ENCODE data around the gene KAZN. TPM values are rescaled to one million over a fixed set of nuclear protein-coding genes. Genes with fewer than 3 reads are reported as not detected.

KAZN gene
- total and polyA plus RNA-seq, 3 donors from 2014 or later, result 12.1 to 14.6 (median 13.8) TPM

DNA sequence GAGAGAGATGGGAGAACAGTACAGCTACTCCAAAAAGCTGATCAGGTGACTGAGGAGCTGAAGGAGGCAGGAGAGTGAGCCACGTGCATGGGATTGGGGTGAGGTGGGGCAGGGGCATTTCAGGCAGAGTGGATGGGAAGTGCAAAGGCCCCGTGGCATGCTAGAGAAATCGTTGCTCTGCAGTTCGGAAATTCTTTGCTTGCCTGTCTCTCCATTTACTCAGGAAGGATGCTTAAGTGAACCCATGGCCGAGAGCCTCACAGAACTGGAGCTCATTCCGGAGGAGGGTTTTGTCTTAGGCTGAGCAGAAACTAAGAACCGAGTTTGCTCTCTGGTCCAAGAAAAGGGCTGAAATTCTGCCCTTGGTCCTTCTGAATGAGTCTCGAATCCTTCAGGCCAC, 415.3 kb downstream of the KAZN start:
- Histone ChIP-seq H3K4me1 (peaks cover 2% of the 10 kb centered on the region), H3K27me3 (no peaks in the 10 kb centered on the region), H3K4me3 (no peak overlapping the region), H3K9me3 (no peaks in the 10 kb centered on the region), H3K36me3 (ENCODE audit: low read depth, missing control alignments) (no peaks in the 10 kb centered on the region), H3K27ac (no peak overlapping the region)
- TF ChIP-seq POLR2A (IDR thresholded peaks at IDR 0.05), result no peak
- TF ChIP-seq, protein P1, sequence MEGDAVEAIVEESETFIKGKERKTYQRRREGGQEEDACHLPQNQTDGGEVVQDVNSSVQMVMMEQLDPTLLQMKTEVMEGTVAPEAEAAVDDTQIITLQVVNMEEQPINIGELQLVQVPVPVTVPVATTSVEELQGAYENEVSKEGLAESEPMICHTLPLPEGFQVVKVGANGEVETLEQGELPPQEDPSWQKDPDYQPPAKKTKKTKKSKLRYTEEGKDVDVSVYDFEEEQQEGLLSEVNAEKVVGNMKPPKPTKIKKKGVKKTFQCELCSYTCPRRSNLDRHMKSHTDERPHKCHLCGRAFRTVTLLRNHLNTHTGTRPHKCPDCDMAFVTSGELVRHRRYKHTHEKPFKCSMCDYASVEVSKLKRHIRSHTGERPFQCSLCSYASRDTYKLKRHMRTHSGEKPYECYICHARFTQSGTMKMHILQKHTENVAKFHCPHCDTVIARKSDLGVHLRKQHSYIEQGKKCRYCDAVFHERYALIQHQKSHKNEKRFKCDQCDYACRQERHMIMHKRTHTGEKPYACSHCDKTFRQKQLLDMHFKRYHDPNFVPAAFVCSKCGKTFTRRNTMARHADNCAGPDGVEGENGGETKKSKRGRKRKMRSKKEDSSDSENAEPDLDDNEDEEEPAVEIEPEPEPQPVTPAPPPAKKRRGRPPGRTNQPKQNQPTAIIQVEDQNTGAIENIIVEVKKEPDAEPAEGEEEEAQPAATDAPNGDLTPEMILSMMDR (IDR thresholded peaks at IDR 0.05), result no peak
- intact Hi-C loops (cut with DNase I; ENCODE audit: low total_unique reads), result no loop called here
- DNase-seq, result no peak
- WGBS, 2 donors, result 85 to 92% methylated on average over 8 of the region's 8 CpGs

DNA sequence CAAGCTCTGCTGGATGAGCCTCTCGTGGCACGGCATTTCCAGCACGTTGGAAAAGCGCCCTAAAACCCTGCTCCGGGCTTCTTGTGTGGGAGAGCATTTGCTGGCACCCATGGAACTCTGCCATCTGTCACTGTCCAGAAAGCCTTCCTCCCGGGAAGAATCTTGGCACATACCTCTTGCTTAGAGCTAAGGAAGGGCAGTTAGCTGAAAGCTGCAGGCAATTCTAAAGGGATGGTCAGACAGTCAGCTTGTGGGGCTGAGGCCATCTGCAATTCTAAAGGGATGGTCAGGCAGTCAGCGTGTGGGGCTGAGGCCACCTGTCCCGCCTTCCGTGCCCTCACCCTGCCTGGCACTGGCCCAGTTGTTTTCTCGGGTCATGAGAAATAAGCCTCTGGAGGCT, 416.0 kb downstream of the KAZN start:
- DNase-seq, result peak; percentile 40
- Histone ChIP-seq H3K9me3 (no peaks in the 10 kb centered on the region), H3K36me3 (ENCODE audit: low read depth, missing control alignments) (no peaks in the 10 kb centered on the region), H3K27me3 (no peaks in the 10 kb centered on the region), H3K4me3 (no peak overlapping the region), H3K4me1 (no peaks in the 10 kb centered on the region), H3K27ac (no peak overlapping the region)
- 49 to 71% methylated on average over 10 of the region's 10 CpGs for WGBS, 2 donors
- TF ChIP-seq POLR2A (IDR thresholded peaks at IDR 0.05), result no peak
- TF ChIP-seq, protein P1 (IDR thresholded peaks at IDR 0.05), result no peak
- intact Hi-C loops (cut with DNase I; ENCODE audit: low total_unique reads), result no loop called here

DNA sequence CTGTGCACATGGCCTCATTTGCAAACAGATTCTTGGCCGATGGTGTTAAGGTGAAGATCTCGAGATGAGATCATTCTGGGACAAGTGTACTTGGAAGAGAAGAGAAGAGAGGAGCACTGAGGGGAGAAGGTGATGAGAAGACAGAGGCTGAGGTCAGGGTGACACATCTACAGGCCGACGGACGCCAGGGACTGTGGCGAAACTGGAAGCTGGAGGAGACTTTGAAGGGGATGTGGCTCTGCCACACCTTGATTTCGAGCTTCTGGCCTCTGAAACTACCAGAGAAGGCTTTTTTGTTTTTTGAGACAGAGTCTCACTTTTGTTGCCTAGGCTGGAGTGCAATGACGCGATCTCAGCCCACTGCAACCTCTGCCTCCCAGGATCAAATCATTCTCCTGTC, 417.5 kb downstream of the KAZN start:
- intact Hi-C loops (cut with DNase I; ENCODE audit: low total_unique reads), result no loop called here
- no peak for DNase-seq
- H3K36me3 ChIP-seq (ENCODE audit: low read depth, missing control alignments), result no peaks in the 10 kb centered on the region
- TF ChIP-seq, protein P1 (IDR thresholded peaks at IDR 0.05), result no peak
- TF ChIP-seq POLR2A (IDR thresholded peaks at IDR 0.05), result no peak
- H3K27ac ChIP-seq, result no peak overlapping the region
- H3K4me1 ChIP-seq, result no peaks in the 10 kb centered on the region
- no peak overlapping the region for H3K4me3 ChIP-seq
- H3K27me3 ChIP-seq, result no peaks in the 10 kb centered on the region
- no peaks in the 10 kb centered on the region for H3K9me3 ChIP-seq
- WGBS, 2 donors, result 89 to 91% methylated on average over 9 of the region's 9 CpGs

DNA sequence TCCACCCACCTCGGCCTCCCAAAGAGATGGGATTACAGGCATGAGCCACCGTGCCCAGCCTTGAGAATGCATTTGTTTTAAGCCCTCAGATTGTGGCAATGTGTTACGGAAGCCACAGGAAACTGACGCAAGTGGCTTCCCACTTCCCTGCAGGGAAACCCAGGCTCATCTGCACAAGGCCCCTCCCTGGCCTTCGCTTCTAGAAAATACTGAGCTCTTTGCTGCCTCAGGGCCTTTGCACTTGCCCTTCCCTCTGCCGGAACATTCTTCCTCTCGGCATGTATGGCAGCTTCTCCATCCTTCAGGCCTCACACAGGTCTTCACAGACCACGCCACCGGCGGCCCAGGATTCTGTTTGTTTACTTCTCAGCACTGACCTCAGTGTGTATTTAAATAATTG, 418.0 kb downstream of the KAZN start:
- DNase-seq, result no peak
- intact Hi-C loops (cut with DNase I; ENCODE audit: low total_unique reads), result no loop called here
- 89 to 90% methylated on average over 10 of the region's 10 CpGs for WGBS, 2 donors
- TF ChIP-seq, protein P1 (IDR thresholded peaks at IDR 0.05), result no peak
- no peak overlapping the region for H3K27ac ChIP-seq
- H3K9me3 ChIP-seq, result no peaks in the 10 kb centered on the region
- H3K4me3 ChIP-seq, result no peak overlapping the region
- no peaks in the 10 kb centered on the region for H3K27me3 ChIP-seq
- H3K4me1 ChIP-seq, result peaks cover 2% of the 10 kb centered on the region
- H3K36me3 ChIP-seq (ENCODE audit: low read depth, missing control alignments), result no peaks in the 10 kb centered on the region

DNA sequence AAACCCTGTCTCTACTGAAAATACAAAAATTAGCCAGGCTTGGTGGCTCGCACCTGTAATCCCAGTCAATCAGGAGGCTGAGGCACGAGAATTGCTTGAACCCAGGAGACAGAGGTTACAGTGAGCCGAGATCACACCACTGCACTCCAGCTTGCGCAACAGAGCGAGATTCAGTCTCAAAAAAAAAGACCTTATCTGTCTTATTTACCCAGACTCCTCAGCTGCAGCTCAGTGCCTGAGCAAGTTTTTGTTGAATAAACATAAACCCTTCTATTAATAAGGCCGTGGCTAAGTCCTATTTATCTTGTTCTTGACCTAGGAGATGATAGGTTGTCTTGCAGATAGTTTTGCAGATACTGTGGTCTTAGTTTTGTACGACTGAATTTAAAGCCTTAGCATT, 418.6 kb downstream of the KAZN start:
- no peaks in the 10 kb centered on the region for H3K36me3 ChIP-seq (ENCODE audit: low read depth, missing control alignments)
- intact Hi-C loops (cut with DNase I; ENCODE audit: low total_unique reads), result no loop called here
- H3K4me3 ChIP-seq, result no peak overlapping the region
- no peaks in the 10 kb centered on the region for H3K9me3 ChIP-seq
- no peak overlapping the region for H3K27ac ChIP-seq
- H3K27me3 ChIP-seq, result no peaks in the 10 kb centered on the region
- WGBS, 2 donors, result 79 to 87% methylated on average over 7 of the region's 7 CpGs
- TF ChIP-seq, protein P1 (IDR thresholded peaks at IDR 0.05), result no peak
- TF ChIP-seq POLR2A (IDR thresholded peaks at IDR 0.05), result no peak
- H3K4me1 ChIP-seq, result peaks cover 3% of the 10 kb centered on the region
- DNase-seq, result no peak

Measured in testis (tissue), 3 donors.